GM12878 (cell line): Measurements from ENCODE around the gene SPHKAP.

ENCODE experiments used
- CTCF ChIP-seq, 3 experiments: IDR thresholded peaks in 2 of 3; conservative IDR thresholded peaks in 1 of 3; 2 replicates each; pipeline ENCODE4 v1.5.1; 2011; ENCODE audit warnings: low read depth in 3 of 3, low read length in 3 of 3, mild to moderate bottlenecking in 3 of 3, control low read depth in 2 of 3, moderate library complexity in 2 of 3, inconsistent platforms in 1 of 3, mixed read lengths in 1 of 3; ENCODE audit not compliant: control insufficient read depth in 2 of 3, insufficient read depth in 1 of 3; ENCODE audit errors: extremely low read depth in 1 of 3
- FOS ChIP-seq: IDR thresholded peaks from 3 replicates; pipeline ENCODE4 v1.6.1; 2011; ENCODE audit warnings: borderline replicate concordance; ENCODE audit not compliant: insufficient read length; ENCODE audit errors: extremely low read depth
- GATAD2B ChIP-seq: fragments of 450-650 bp; conservative IDR thresholded peaks from 2 replicates; pipeline ENCODE4 v1.6.1; 2017; ENCODE audit warnings: low read depth, mild to moderate bottlenecking, moderate library complexity
- HDAC2 ChIP-seq: fragments of 200-600 bp; sonication (generic); IDR thresholded peaks from 2 replicates; pipeline ENCODE4 v1.6.1; 2017
- JUND ChIP-seq: IDR thresholded peaks from 2 replicates; pipeline ENCODE4 v1.6.1; 2012; ENCODE audit warnings: low read depth, mild to moderate bottlenecking, low read length, improper control_type of control experiment, moderate library complexity
- MAX ChIP-seq: IDR thresholded peaks from 2 replicates; pipeline ENCODE4 v1.6.1; 2012; ENCODE audit warnings: low read depth, low read length, improper control_type of control experiment
- POLR2AphosphoS2 ChIP-seq: IDR thresholded peaks from 2 replicates; pipeline ENCODE4 v1.6.1; 2011; ENCODE audit warnings: low read depth, mild to moderate bottlenecking, low read length, improper control_type of control experiment, moderate library complexity
- USF1 ChIP-seq: IDR thresholded peaks from 2 replicates; pipeline ENCODE4 v1.6.1; 2011; ENCODE audit warnings: borderline replicate concordance, low read depth, mild to moderate bottlenecking, moderate library complexity, mixed read lengths, low read length; ENCODE audit not compliant: insufficient read depth; ENCODE audit errors: extremely low read length
- ZNF687 ChIP-seq: fragments of 450-650 bp; IDR thresholded peaks from 2 replicates; pipeline ENCODE4 v1.6.1; 2017; ENCODE audit warnings: mild to moderate bottlenecking, moderate library complexity

GRCh38 chr2:228017784-228018183, 163.7 kb downstream of the SPHKAP start:
- no peak for TF ChIP-seq USF1
- no peak for TF ChIP-seq JUND
- TF ChIP-seq CTCF (IDR thresholded peaks at IDR 0.05 in 2 of 3, conservative IDR thresholded peaks at IDR 0.05 in 1 of 3; ENCODE audit: control insufficient read depth in 2 of 3, extremely low read depth in 1 of 3, insufficient read depth in 1 of 3, low read depth in 3 of 3, low read length in 3 of 3) = no peak
- no peak for TF ChIP-seq POLR2AphosphoS2
- TF ChIP-seq GATAD2B = no peak
- TF ChIP-seq HDAC2 = no peak
- no peak for TF ChIP-seq MAX
- TF ChIP-seq FOS = no peak
- TF ChIP-seq ZNF687 = no peak
